Measurements from ENCODE around the gene INPPL1.
"Not testable (repeated sequence)": the region's sequence is repeated elsewhere in the genome, so short reads cannot be mapped to it uniquely, and the experiment has no call there.

Gene INPPL1

DNA sequence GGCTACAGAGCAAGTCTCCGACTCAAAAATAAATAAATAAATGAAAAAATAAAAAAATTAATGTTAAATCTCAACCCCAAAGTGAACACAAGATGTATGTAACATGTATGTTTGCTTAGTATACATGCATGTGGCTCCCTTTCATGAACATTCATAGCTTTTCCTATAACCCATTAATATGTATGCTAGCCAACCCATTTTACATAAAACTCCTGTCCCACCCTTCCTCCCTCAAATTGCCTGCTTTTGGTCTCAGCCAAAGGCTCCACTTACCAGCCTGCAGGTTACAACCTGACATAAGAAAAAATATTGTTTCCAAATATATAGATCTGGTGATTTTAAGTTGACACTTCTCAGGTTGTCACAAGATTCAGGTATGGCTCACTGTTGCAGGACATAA, 36.3 kb upstream of the INPPL1 start:
- DNase-seq (ENCODE audit: extremely low spot score), result no peak
- TF ChIP-seq, protein P1, sequence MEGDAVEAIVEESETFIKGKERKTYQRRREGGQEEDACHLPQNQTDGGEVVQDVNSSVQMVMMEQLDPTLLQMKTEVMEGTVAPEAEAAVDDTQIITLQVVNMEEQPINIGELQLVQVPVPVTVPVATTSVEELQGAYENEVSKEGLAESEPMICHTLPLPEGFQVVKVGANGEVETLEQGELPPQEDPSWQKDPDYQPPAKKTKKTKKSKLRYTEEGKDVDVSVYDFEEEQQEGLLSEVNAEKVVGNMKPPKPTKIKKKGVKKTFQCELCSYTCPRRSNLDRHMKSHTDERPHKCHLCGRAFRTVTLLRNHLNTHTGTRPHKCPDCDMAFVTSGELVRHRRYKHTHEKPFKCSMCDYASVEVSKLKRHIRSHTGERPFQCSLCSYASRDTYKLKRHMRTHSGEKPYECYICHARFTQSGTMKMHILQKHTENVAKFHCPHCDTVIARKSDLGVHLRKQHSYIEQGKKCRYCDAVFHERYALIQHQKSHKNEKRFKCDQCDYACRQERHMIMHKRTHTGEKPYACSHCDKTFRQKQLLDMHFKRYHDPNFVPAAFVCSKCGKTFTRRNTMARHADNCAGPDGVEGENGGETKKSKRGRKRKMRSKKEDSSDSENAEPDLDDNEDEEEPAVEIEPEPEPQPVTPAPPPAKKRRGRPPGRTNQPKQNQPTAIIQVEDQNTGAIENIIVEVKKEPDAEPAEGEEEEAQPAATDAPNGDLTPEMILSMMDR (IDR thresholded peaks at IDR 0.05; ENCODE audit: control extremely low read depth, extremely low read depth, low read depth, missing control alignments), result no peak
- ChIA-PET POLR2A (no interaction called here), CTCF (interaction anchor here (1.1 kb wide), 1 partner anchor 243 kb away, joined by 3 read pairs; no protein-coding TSS in a partner anchor)

DNA sequence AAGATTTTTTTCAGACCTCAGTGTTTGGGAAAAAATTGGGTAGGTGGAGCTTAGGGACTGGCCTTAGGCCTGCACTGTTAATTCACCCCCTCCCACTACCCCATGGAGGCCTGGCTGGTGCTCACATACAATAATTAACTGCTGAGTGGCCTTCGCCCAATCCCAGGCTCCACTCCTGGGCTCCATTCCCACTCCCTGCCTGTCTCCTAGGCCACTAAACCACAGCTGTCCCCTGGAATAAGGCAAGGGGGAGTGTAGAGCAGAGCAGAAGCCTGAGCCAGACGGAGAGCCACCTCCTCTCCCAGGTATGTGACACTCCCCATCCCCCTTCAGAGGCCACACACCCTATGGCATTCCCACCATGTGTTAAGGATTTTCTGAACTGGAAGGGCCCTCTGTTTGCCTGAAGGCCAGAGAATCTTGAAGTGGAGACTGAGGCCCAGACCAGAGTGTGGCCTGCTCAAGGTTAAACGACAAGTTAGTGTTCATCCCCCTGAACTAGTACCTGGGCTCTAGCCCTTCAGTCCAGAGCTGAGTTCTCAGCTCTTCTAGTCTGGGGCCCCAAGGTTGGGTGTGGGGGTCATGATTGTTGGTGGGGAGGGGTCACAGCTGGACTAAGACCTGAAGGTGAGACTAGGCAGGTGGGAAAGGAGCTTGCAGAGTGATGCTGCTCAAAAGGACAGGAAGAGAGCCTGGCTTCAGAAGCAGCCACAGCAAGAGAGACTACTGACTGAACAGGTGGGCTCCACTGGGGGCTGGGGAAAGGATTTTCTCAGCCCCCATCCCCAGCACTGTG, 34.9 kb upstream of the INPPL1 start:
- POLR2A ChIA-PET, result no interaction called here
- DNase-seq (ENCODE audit: extremely low spot score), result no peak
- TF ChIP-seq, protein P1 (IDR thresholded peaks at IDR 0.05; ENCODE audit: control extremely low read depth, extremely low read depth, low read depth, missing control alignments), result no peak
- CTCF ChIA-PET, result interaction anchor here (0.9 to 1.7 kb wide), 3 partner anchors 15 to 49 kb away, joined by 3 to 4 read pairs (median 4); no protein-coding TSS in a partner anchor

DNA sequence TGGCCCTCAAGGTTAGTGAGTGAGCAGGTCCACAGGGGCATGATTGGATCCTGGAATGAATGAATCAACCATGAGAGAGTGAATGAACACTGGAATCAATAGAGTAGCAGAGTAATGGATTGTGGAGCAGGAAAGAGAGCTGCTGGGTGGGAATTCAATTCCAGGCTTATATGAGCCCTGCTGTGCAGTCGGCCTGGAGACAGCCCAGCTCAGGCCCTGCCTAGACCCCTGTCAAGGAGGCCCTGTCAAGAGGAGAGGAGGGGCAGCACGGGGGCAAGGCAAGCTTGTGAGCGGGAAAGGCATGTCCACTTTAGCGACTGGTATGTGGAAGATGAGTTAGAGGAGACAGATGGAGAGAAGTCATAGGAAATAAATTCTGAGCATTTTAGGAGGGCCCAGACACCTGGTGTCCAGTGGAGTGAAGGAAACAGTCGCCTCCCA, 33.9 kb upstream of the INPPL1 start:
- TF ChIP-seq, protein P1 (IDR thresholded peaks at IDR 0.05; ENCODE audit: control extremely low read depth, extremely low read depth, low read depth, missing control alignments), result no peak
- DNase-seq (ENCODE audit: extremely low spot score), result no peak
- CTCF ChIA-PET, result interaction anchor here (1.7 kb wide), 1 partner anchor 24 kb away, joined by 4 read pairs; no protein-coding TSS in a partner anchor
- POLR2A ChIA-PET, result no interaction called here

DNA sequence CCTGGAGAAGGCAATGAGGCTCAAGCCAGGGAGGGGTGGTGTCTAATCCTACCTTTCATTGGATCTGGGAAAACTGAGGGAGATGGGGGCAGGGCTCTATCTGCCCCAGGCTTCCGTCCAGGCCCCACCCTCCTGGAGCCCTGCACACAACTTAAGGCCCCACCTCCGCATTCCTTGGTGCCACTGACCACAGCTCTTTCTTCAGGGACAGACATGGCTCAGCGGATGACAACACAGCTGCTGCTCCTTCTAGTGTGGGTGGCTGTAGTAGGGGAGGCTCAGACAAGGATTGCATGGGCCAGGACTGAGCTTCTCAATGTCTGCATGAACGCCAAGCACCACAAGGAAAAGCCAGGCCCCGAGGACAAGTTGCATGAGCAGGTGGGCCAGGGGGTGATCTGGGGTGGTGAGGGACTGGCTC, 32.6 kb upstream of the INPPL1 start, which contains the start of gene FOLR1:
TSS of gene FOLR1 (plus strand) at position 180 of the 421 bp plus-strand sequence. CDS start at position 214, 34 bp downstream.
- POLR2A ChIA-PET, result no interaction called here
- no peak for DNase-seq (ENCODE audit: extremely low spot score)
- TF ChIP-seq, protein P1 (IDR thresholded peaks at IDR 0.05; ENCODE audit: control extremely low read depth, extremely low read depth, low read depth, missing control alignments), result no peak
- CTCF ChIA-PET, result no interaction called here

DNA sequence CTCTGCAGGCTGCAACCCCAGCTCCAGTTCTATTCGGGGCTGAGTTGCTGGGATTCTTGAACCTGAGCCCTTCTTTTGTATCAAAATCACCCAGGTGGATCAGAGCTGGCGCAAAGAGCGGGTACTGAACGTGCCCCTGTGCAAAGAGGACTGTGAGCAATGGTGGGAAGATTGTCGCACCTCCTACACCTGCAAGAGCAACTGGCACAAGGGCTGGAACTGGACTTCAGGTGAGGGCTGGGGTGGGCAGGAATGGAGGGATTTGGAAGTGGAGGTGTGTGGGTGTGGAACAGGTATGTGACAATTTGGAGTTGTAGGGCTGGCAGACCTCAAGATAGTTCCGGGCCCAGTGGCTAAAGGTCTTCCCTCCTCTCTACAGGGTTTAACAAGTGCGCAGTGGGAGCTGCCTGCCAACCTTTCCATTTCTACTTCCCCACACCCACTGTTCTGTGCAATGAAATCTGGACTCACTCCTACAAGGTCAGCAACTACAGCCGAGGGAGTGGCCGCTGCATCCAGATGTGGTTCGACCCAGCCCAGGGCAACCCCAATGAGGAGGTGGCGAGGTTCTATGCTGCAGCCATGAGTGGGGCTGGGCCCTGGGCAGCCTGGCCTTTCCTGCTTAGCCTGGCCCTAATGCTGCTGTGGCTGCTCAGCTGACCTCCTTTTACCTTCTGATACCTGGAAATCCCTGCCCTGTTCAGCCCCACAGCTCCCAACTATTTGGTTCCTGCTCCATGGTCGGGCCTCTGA, 28.9 kb upstream of the INPPL1 start:
- DNase-seq (ENCODE audit: extremely low spot score), result no peak
- POLR2A ChIA-PET, result no interaction called here
- CTCF ChIA-PET, result no interaction called here
- TF ChIP-seq, protein P1 (IDR thresholded peaks at IDR 0.05; ENCODE audit: control extremely low read depth, extremely low read depth, low read depth, missing control alignments), result no peak

DNA sequence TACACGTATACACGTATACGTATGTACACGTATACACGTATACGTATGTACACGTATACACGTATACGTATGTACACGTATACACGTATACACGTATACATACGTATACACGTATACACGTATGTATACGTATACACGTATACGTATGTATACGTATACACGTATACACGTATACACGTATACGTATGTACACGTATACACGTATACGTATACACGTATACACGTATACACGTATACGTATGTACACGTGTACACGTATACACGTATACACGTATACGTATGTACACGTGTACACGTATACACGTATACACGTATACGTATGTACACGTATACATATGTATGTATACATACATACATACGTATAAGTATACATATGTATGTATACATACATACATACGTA, 23.1 kb upstream of the INPPL1 start:
- POLR2A ChIA-PET; DNase-seq (ENCODE audit: extremely low spot score); CTCF ChIA-PET: not testable (repeated sequence)

DNA sequence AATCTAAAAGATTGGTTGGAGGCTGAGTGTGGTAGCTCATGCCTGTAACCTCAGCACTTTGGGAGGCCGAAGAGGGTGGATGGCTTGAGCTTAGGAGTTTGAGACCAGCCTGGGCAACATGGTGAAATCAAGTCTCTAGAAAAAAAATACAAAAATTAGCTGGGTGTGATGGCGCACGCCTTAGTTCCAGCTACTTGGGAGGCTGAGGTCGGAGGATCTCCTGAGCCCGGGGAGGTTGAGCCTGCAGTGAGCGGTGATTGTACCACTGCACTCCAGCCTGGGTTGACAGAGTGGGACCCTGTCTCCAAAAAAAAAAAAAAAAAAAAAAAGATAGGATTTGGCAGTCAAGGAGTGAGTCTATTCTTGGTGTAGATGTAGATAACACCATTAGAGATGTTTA, 22.0 kb upstream of the INPPL1 start:
- CTCF ChIA-PET, result no interaction called here
- no peak for DNase-seq (ENCODE audit: extremely low spot score)
- TF ChIP-seq, protein P1 (IDR thresholded peaks at IDR 0.05; ENCODE audit: control extremely low read depth, extremely low read depth, low read depth, missing control alignments), result no peak
- POLR2A ChIA-PET, result no interaction called here

Measured in GM10248 (cell line).